HepG2 (cell line): Measurements from ENCODE around the gene SH2D3C. TPM values are rescaled to one million over a fixed set of nuclear protein-coding genes. Genes with fewer than 3 reads are reported as not detected.

Experiments
- BRD4 ChIP-seq: sonication (generic); formaldehyde crosslinking; IDR thresholded peaks from 2 replicates; pipeline ENCODE4 v1.4.0; 2020; ENCODE audit warnings: missing genetic modification reagents
- CC2D1A ChIP-seq: sonication (generic); formaldehyde crosslinking; IDR thresholded peaks from 2 replicates; pipeline ENCODE4 v1.8.1; 2023; ENCODE audit warnings: mild to moderate bottlenecking, missing genetic modification reagents
- CEBPG ChIP-seq: IDR thresholded peaks from 2 replicates; pipeline ENCODE4 v1.6.1; 2016
- ELF1 ChIP-seq: sonication (generic); formaldehyde crosslinking; IDR thresholded peaks from 2 replicates; pipeline ENCODE4 v1.4.0; 2020; ENCODE audit warnings: missing genetic modification reagents
- GZF1 ChIP-seq: sonication (generic); formaldehyde crosslinking; IDR thresholded peaks from 2 replicates; pipeline ENCODE4 v1.5.1; 2020; ENCODE audit warnings: mild to moderate bottlenecking, missing genetic modification reagents
- HNRNPLL ChIP-seq: fragments of 200-400 bp; formaldehyde crosslinking; IDR thresholded peaks from 2 replicates; pipeline ENCODE4 v1.6.1; 2017; ENCODE audit warnings: mild to moderate bottlenecking, low read depth, low read length; ENCODE audit not compliant: poor library complexity, severe bottlenecking
- JUND ChIP-seq: sonication (generic); formaldehyde crosslinking; IDR thresholded peaks from 2 replicates; pipeline ENCODE4 v1.8.0; 2022; ENCODE audit warnings: mild to moderate bottlenecking, missing genetic modification reagents
- KAT8 ChIP-seq: IDR thresholded peaks from 2 replicates; pipeline ENCODE4 v1.6.1; 2016; ENCODE audit warnings: missing genetic modification reagents, missing compliant biosample characterization
- MED8 ChIP-seq: sonication (generic); formaldehyde crosslinking; IDR thresholded peaks from 2 replicates; pipeline ENCODE4 v1.8.1; 2023; ENCODE audit warnings: mild to moderate bottlenecking, missing genetic modification reagents; ENCODE audit not compliant: insufficient replicate concordance
- NFKB2 ChIP-seq: sonication (generic); formaldehyde crosslinking; IDR thresholded peaks from 2 replicates; pipeline ENCODE4 v1.4.0; 2020; ENCODE audit warnings: missing genetic modification reagents, borderline replicate concordance
- NR2F6 ChIP-seq, 2 experiments: IDR thresholded peaks; 2 replicates each; pipeline ENCODE4 v1.6.1; 2016; ENCODE audit warnings: antibody characterized with exemption in 1 of 2, mild to moderate bottlenecking in 1 of 2
- ONECUT2 ChIP-seq: sonication (generic); formaldehyde crosslinking; IDR thresholded peaks from 2 replicates; pipeline ENCODE4 v1.4.0; 2020; ENCODE audit warnings: missing genetic modification reagents
- REPIN1 ChIP-seq: sonication (generic); formaldehyde crosslinking; IDR thresholded peaks from 2 replicates; pipeline ENCODE4 v1.8.0; 2022; ENCODE audit warnings: missing genetic modification reagents, low read depth, mild to moderate bottlenecking, borderline replicate concordance
- RFXAP ChIP-seq: sonication (generic); formaldehyde crosslinking; IDR thresholded peaks from 2 replicates; pipeline ENCODE4 v1.4.0; 2020; ENCODE audit warnings: missing genetic modification reagents, borderline replicate concordance
- SMYD3 ChIP-seq: sonication (generic); formaldehyde crosslinking; IDR thresholded peaks from 2 replicates; pipeline ENCODE4 v1.8.1; 2023; ENCODE audit warnings: mild to moderate bottlenecking, missing genetic modification reagents
- SRSF9 ChIP-seq: fragments of 200-400 bp; formaldehyde crosslinking; IDR thresholded peaks from 2 replicates; pipeline ENCODE4 v1.6.1; 2018; ENCODE audit warnings: borderline replicate concordance, mild to moderate bottlenecking, low read depth, low read length; ENCODE audit not compliant: insufficient read depth, poor library complexity, severe bottlenecking
- ZNF10 ChIP-seq: sonication (generic); formaldehyde crosslinking; IDR thresholded peaks from 2 replicates; pipeline ENCODE4 v1.4.0; 2020; ENCODE audit warnings: mild to moderate bottlenecking, low read depth, missing genetic modification reagents, borderline replicate concordance
- ZNF557 ChIP-seq: sonication (generic); formaldehyde crosslinking; IDR thresholded peaks from 2 replicates; pipeline ENCODE4 v1.4.0; 2020; ENCODE audit warnings: missing genetic modification reagents
- ZNF605 ChIP-seq: sonication (generic); formaldehyde crosslinking; IDR thresholded peaks from 2 replicates; pipeline ENCODE4 v1.8.0; 2022; ENCODE audit warnings: mild to moderate bottlenecking, missing genetic modification reagents
- polyA plus RNA-seq, 8 experiments: library from polyadenylated mRNA; depleted of rRNA in 3 of 8; stranded (reverse) in 7 of 8; unstranded in 1 of 8; fragments of >200 nt; fragmentation: Illumina TruSeq in 4 of 8; extraction: Trizol in 4 of 8; gene quantifications; 2 replicates each; pipeline versions ENCODE4 v1.2.1 to v1.2.3, GENCODE V29; 2011 to 2016; ENCODE audit warnings: low read depth in 4 of 8, missing spikeins in 1 of 8, mixed read lengths in 1 of 8; ENCODE audit not compliant: insufficient read depth in 1 of 8
- total RNA-seq, 5 experiments: library from RNA; depleted of rRNA; stranded (reverse); fragments of >200 nt; fragmentation: Illumina TruSeq; extraction: Trizol; gene quantifications; 2 replicates each; pipeline ENCODE4 v1.2.3, GENCODE V29; 2016; ENCODE audit warnings: low read depth in 1 of 5
- TF ChIP-seq, protein P1 (sequence below): sonication (generic); formaldehyde crosslinking; IDR thresholded peaks from 2 replicates; pipeline ENCODE4 v1.8.1; 2023; ENCODE audit warnings: mild to moderate bottlenecking, missing genetic modification reagents
- TF ChIP-seq, protein P2 (sequence below): sonication (generic); formaldehyde crosslinking; conservative IDR thresholded peaks from 2 replicates; pipeline ENCODE4 v1.8.0; 2022; ENCODE audit warnings: mild to moderate bottlenecking, moderate library complexity, missing genetic modification reagents
- TF ChIP-seq, protein P3 (sequence below): IDR thresholded peaks from 2 replicates; pipeline ENCODE4 v1.6.1; 2016; ENCODE audit warnings: missing biosample characterization, missing genetic modification reagents, low read depth
- TF ChIP-seq, protein P4 (sequence below): sonication (generic); formaldehyde crosslinking; IDR thresholded peaks from 2 replicates; pipeline ENCODE4 v1.4.0; 2020; ENCODE audit warnings: mild to moderate bottlenecking, missing genetic modification reagents, borderline replicate concordance
- TF ChIP-seq, protein P5 (sequence below): sonication (generic); formaldehyde crosslinking; IDR thresholded peaks from 2 replicates; pipeline ENCODE4 v1.5.1; 2020; ENCODE audit warnings: missing genetic modification reagents, mild to moderate bottlenecking, borderline replicate concordance

The SH2D3C gene
- total and polyA plus RNA-seq, 2 of the 13 experiments (the other 11 are each of a cell fraction or from before 2014, with no cell fraction given): not detected

DNA sequence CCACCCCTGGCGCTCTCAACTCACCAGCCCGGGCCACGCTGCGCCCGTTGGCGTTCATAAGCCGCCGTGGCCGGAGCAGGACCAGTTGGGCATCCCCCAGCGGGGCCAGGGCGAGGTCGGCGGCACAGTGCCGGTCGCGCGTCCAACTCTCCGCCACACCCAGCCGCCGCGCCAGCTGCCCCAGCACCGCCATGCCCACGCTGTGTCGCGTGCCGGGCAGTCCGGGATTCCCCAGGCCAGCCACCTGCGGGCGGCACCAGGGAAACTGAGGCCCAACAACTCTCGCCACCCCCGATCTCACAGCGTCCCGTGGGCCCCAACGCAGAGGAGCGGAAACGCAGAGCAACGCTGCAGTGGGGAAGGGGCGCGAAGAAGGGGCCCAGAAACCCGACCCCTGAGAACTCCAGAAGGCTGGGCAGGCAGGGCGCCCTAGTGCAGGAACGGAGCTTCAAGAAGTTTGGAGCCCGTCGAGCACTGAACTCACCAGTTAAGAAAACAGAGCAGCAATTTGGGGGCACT is 63.5 kb downstream of the SH2D3C start (continued):
- no peak for TF ChIP-seq NR2F6 (IDR thresholded peaks at IDR 0.05)
- TF ChIP-seq NR2F6 (CRISPR knock-in tag; IDR thresholded peaks at IDR 0.05): no peak
- TF ChIP-seq NFKB2 (CRISPR knock-in tag): no peak
- no peak for TF ChIP-seq REPIN1 (CRISPR knock-in tag)
- TF ChIP-seq GZF1: no peak
- TF ChIP-seq KAT8 (CRISPR knock-in tag): no peak
- TF ChIP-seq CEBPG: no peak
- no peak for TF ChIP-seq RFXAP (CRISPR knock-in tag)
- TF ChIP-seq JUND (CRISPR knock-in tag): no peak
- no peak for TF ChIP-seq SRSF9
- no peak for TF ChIP-seq BRD4
- no peak for TF ChIP-seq SMYD3 (CRISPR knock-in tag)
- TF ChIP-seq, protein P1, sequence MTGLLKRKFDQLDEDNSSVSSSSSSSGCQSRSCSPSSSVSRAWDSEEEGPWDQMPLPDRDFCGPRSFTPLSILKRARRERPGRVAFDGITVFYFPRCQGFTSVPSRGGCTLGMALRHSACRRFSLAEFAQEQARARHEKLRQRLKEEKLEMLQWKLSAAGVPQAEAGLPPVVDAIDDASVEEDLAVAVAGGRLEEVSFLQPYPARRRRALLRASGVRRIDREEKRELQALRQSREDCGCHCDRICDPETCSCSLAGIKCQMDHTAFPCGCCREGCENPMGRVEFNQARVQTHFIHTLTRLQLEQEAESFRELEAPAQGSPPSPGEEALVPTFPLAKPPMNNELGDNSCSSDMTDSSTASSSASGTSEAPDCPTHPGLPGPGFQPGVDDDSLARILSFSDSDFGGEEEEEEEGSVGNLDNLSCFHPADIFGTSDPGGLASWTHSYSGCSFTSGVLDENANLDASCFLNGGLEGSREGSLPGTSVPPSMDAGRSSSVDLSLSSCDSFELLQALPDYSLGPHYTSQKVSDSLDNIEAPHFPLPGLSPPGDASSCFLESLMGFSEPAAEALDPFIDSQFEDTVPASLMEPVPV (CRISPR knock-in tag): no peak
- no peak for TF ChIP-seq ZNF605 (CRISPR knock-in tag)
- TF ChIP-seq, protein P2, sequence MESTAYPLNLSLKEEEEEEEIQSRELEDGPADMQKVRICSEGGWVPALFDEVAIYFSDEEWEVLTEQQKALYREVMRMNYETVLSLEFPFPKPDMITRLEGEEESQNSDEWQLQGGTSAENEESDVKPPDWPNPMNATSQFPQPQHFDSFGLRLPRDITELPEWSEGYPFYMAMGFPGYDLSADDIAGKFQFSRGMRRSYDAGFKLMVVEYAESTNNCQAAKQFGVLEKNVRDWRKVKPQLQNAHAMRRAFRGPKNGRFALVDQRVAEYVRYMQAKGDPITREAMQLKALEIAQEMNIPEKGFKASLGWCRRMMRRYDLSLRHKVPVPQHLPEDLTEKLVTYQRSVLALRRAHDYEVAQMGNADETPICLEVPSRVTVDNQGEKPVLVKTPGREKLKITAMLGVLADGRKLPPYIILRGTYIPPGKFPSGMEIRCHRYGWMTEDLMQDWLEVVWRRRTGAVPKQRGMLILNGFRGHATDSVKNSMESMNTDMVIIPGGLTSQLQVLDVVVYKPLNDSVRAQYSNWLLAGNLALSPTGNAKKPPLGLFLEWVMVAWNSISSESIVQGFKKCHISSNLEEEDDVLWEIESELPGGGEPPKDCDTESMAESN (CRISPR knock-in tag): no peak
- TF ChIP-seq ONECUT2: no peak
- 0 out of 2 replicates have a peak, but pooled peaks have one; percentile 5 for TF ChIP-seq CC2D1A (CRISPR knock-in tag)
- TF ChIP-seq, protein P3, sequence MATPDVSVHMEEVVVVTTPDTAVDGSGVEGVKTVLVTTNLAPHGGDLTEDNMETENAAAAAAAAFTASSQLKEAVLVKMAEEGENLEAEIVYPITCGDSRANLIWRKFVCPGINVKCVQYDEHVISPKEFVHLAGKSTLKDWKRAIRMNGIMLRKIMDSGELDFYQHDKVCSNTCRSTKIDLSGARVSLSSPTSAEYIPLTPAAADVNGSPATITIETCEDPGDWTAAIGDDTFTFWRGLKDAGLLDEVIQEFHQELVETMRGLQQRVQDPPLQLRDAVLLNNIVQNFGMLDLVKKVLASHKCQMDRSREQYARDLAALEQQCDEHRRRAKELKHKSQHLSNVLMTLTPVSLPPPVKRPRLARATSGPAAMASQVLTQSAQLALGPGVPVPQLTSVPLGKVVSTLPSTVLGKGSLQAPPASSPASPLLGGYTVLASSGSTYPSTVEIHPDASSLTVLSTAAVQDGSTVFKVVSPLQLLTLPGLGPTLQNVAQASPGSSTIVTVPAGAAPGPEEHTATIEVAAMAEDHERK (CRISPR knock-in tag): no peak
- TF ChIP-seq MED8 (CRISPR knock-in tag): peak; percentile 35
- no peak for TF ChIP-seq HNRNPLL
- no peak for TF ChIP-seq ELF1 (CRISPR knock-in tag)
- TF ChIP-seq ZNF10 (CRISPR knock-in tag): no peak
- TF ChIP-seq ZNF557 (CRISPR knock-in tag): no peak
- TF ChIP-seq, protein P4, sequence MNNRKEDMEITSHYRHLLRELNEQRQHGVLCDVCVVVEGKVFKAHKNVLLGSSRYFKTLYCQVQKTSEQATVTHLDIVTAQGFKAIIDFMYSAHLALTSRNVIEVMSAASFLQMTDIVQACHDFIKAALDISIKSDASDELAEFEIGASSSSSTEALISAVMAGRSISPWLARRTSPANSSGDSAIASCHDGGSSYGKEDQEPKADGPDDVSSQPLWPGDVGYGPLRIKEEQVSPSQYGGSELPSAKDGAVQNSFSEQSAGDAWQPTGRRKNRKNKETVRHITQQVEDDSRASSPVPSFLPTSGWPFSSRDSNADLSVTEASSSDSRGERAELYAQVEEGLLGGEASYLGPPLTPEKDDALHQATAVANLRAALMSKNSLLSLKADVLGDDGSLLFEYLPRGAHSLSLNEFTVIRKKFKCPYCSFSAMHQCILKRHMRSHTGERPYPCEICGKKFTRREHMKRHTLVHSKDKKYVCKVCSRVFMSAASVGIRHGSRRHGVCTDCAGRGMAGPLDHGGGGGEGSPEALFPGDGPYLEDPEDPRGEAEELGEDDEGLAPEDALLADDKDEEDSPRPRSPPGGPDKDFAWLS (CRISPR knock-in tag): no peak
- TF ChIP-seq, protein P5, sequence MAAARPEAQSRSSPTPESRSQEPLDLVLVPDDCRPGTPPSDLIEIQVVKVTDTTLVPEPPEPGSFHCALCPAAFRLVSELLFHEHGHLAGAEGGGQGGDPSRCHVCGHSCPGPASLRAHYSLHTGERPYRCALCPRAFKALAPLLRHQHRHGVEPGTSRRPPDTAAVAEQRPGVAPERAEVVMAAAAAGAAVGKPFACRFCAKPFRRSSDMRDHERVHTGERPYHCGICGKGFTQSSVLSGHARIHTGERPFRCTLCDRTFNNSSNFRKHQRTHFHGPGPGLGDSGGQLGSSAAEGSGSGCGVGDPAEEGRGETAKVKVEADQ (CRISPR knock-in tag): 0 out of 2 replicates have a peak, but pooled peaks have one; percentile 43
